K562 (cell line): ENCODE data around the gene GCG. TPM values are rescaled to one million over a fixed set of nuclear protein-coding genes. Genes with fewer than 3 reads are reported as not detected.

Experiments used
- ATAC-seq: fragments of 200-7000 bp; cut with Tn5 transposase; 3 replicates; pipeline ENCODE4 v1.9.1; 2020; ENCODE audit warnings: moderate library complexity
- BruUV-seq: library from RNA; stranded (reverse); fragments of 400-500 nt; replicated peaks from 2 replicates; lab custom pipeline; 2021; lab: Mats Ljungman, UMichigan
- CTCF ChIA-PET: fragments of 300-600 bp; formaldehyde crosslinking; extraction: SDS; loops from one replicate; lab custom pipeline; 2021; ENCODE audit warnings: low intra/inter-chr PET ratio; lab: Yijun Ruan, JAX
- POLR2A ChIA-PET: fragments of 300-600, 350-650 bp; sonication (Branson Sonifier 250); formaldehyde crosslinking; extraction: SDS; loops from one replicate; lab custom pipeline; 2021; ENCODE audit warnings: antibody characterized with exemption, inconsistent platforms; lab: Yijun Ruan, JAX
- DNase-seq, 4 experiments: peaks; one replicate each; pipeline versions ENCODE4 v3.0.0 to v3.0.0-alpha.2; 2011 to 2018; ENCODE audit warnings: low spot score in 3 of 4, mixed read lengths in 3 of 4; ENCODE audit errors: extremely low read depth in 1 of 4
- FAIRE-seq: peaks from 2 replicates; lab custom pipeline; 2011; peaks lifted over from hg19 to GRCh38; lab: Jason Lieb, UNC
- H2AFZ ChIP-seq: 2 replicates; pipeline ENCODE4 v1.6.0; 2011; ENCODE audit warnings: low read depth, low read length, control low read depth, inconsistent platforms
- H3K27ac ChIP-seq: fragments of 200-600 bp; 3 replicates; pipeline ENCODE4 v1.8.0; 2011; ENCODE audit warnings: low read depth, mild to moderate bottlenecking, control low read depth, inconsistent platforms, low read length, moderate library complexity, mixed read lengths; ENCODE audit errors: extremely low read depth
- H3K27me3 ChIP-seq, 2 experiments: fragments of 300-600 bp in 1 of 2; 2 replicates in 1 of 2; 3 replicates in 1 of 2; pipeline versions ENCODE4 v1.6.0 to v1.8.0; 2011; ENCODE audit warnings: inconsistent platforms in 2 of 2, low read length in 2 of 2, mild to moderate bottlenecking in 1 of 2, mixed read lengths in 1 of 2, moderate library complexity in 1 of 2; ENCODE audit not compliant: control insufficient read depth in 2 of 2, insufficient read depth in 2 of 2
- H3K36me3 ChIP-seq: fragments of 300-600 bp; 3 replicates; pipeline ENCODE4 v1.8.0; 2011; ENCODE audit warnings: mild to moderate bottlenecking, low read length, inconsistent platforms; ENCODE audit not compliant: control insufficient read depth, insufficient read depth
- H3K4me1 ChIP-seq, 2 experiments: fragments of 200-600 bp in 1 of 2; replicated peaks in 1 of 2; 2 replicates in 1 of 2; 3 replicates in 1 of 2; pipeline versions ENCODE4 v1.5.1 to v1.8.0; 2011; ENCODE audit warnings: inconsistent platforms in 2 of 2, low read length in 2 of 2, mild to moderate bottlenecking in 1 of 2, mixed read lengths in 1 of 2, moderate library complexity in 1 of 2; ENCODE audit not compliant: control insufficient read depth in 2 of 2, insufficient read depth in 2 of 2
- H3K4me2 ChIP-seq: 2 replicates; pipeline ENCODE4 v1.6.1; 2011; ENCODE audit warnings: low read length, control low read depth, inconsistent platforms, mixed read lengths; ENCODE audit not compliant: insufficient read depth
- H3K4me3 ChIP-seq: fragments of 200-600 bp; sonication (generic), shearing (Covaris generic); 2 replicates; pipeline ENCODE4 v1.5.1; 2016; ENCODE audit warnings: control low read depth, inconsistent platforms
- H3K79me2 ChIP-seq: fragments of 200-600 bp; 3 replicates; pipeline ENCODE4 v1.8.0; 2011; ENCODE audit warnings: low read length, inconsistent platforms; ENCODE audit not compliant: control insufficient read depth, insufficient read depth
- H3K9ac ChIP-seq, 2 experiments: 2 replicates each; pipeline versions ENCODE4 v1.6.0 to v1.6.1; 2011; ENCODE audit warnings: low read depth in 2 of 2, low read length in 2 of 2, control low read depth in 1 of 2, inconsistent platforms in 1 of 2, mild to moderate bottlenecking in 1 of 2, mixed read lengths in 1 of 2; ENCODE audit not compliant: insufficient read depth in 1 of 2
- H3K9me1 ChIP-seq: one replicate; pipeline ENCODE4 v1.6.0; 2011; ENCODE audit warnings: inconsistent platforms, mild to moderate bottlenecking, low read length, moderate library complexity; ENCODE audit not compliant: control insufficient read depth, insufficient read depth
- H3K9me3 ChIP-seq: replicated peaks from 2 replicates; pipeline ENCODE4 v1.5.1; 2011; ENCODE audit warnings: low read depth, low read length, inconsistent platforms; ENCODE audit not compliant: control insufficient read depth, insufficient read depth
- H4K20me1 ChIP-seq: replicated peaks from 2 replicates; pipeline ENCODE4 v1.6.1; 2011; ENCODE audit warnings: low read length, inconsistent platforms, mixed read lengths; ENCODE audit not compliant: control insufficient read depth, insufficient read depth
- CREM ChIP-seq: IDR thresholded peaks from 2 replicates; pipeline ENCODE4 v1.6.1; 2014; ENCODE audit warnings: antibody characterized with exemption, low read depth
- NONO ChIP-seq, 2 experiments: fragments of 200-400 bp in 1 of 2; fragments of 450-650 bp in 1 of 2; formaldehyde crosslinking in 1 of 2; IDR thresholded peaks; 2 replicates each; pipeline ENCODE4 v1.6.1; 2017; ENCODE audit warnings: low read depth in 2 of 2, mild to moderate bottlenecking in 2 of 2, moderate library complexity in 2 of 2, low read length in 1 of 2
- RBFOX2 ChIP-seq: fragments of 200-400 bp; formaldehyde crosslinking; IDR thresholded peaks from 2 replicates; pipeline ENCODE4 v1.6.1; 2017; ENCODE audit warnings: low read depth, mild to moderate bottlenecking, low read length, moderate library complexity
- TCF3 ChIP-seq: sonication (generic); formaldehyde crosslinking; IDR thresholded peaks from 2 replicates; pipeline ENCODE4 v1.4.0; 2020; ENCODE audit warnings: mild to moderate bottlenecking, missing genetic modification reagents
- ZBTB12 ChIP-seq: fragments of 250-450 bp; sonication (Bioruptor Pico); IDR thresholded peaks from 2 replicates; pipeline ENCODE4 v1.4.0; 2020
- ZKSCAN8 ChIP-seq: fragments of 200-800 bp; sonication (Bioruptor generic); IDR thresholded peaks from 2 replicates; pipeline ENCODE4 v1.6.1; 2016; ENCODE audit warnings: missing genetic modification characterization, missing compliant biosample characterization
- WGBS: fragments of 100-300 bp; shearing (Covaris generic); methylation state at CpG from one replicate; pipeline ENCODE4 v1.1.6; 2016; ENCODE audit warnings: low coverage, mixed read lengths; ENCODE audit not compliant: insufficient coverage; ENCODE audit errors: missing lambda C conversion rate; 5-methylcytosine and 5-hydroxymethylcytosine counted together
- in situ Hi-C: fragments of 300-500 bp; cut with MboI; formaldehyde crosslinking; loops from 4 replicates; pipeline ENCODE4 v1.15.0; 2018; ENCODE audit warnings: inconsistent platforms, mixed read lengths
- intact Hi-C: fragments of 100-400 bp; cut with micrococcal nuclease; formaldehyde crosslinking; loops from 2 replicates; pipeline ENCODE4 v1.14.2; 2022
- polyA plus RNA-seq, 8 experiments: library from polyadenylated mRNA; depleted of rRNA in 4 of 8; stranded (reverse) in 5 of 8; unstranded in 3 of 8; fragments of >200 nt; fragmentation: Nextera tagmentation in 2 of 8; fragmentation: Illumina TruSeq in 1 of 8; extraction: Ambion mirVana in 2 of 8; extraction: Trizol in 1 of 8; gene quantifications; 2 replicates each; pipeline versions ENCODE4 v1.2.1 to v1.2.3, GENCODE V29; 2011 to 2014; ENCODE audit warnings: inconsistent platforms in 1 of 8, missing spikeins in 1 of 8
- total RNA-seq, 7 experiments: library from RNA; depleted of rRNA in 6 of 7; stranded (reverse); fragments of >200 nt in 6 of 7; fragmentation: Illumina TruSeq in 2 of 7; extraction: Trizol in 2 of 7; gene quantifications; 2 replicates each; pipeline versions ENCODE4 v1.2.1 to v1.2.3, GENCODE V29; 2011 to 2021; ENCODE audit warnings: low replicate concordance in 1 of 7
- TF ChIP-seq, protein P1 (sequence below): sonication (generic); formaldehyde crosslinking; IDR thresholded peaks from 2 replicates; pipeline ENCODE4 v1.8.1; 2023; ENCODE audit warnings: missing genetic modification reagents, mild to moderate bottlenecking, borderline replicate concordance

The GCG gene
- total and polyA plus RNA-seq, 9 of the 15 experiments (the other 6 are each of a cell fraction or from before 2014, with no cell fraction given), result not detected

DNA sequence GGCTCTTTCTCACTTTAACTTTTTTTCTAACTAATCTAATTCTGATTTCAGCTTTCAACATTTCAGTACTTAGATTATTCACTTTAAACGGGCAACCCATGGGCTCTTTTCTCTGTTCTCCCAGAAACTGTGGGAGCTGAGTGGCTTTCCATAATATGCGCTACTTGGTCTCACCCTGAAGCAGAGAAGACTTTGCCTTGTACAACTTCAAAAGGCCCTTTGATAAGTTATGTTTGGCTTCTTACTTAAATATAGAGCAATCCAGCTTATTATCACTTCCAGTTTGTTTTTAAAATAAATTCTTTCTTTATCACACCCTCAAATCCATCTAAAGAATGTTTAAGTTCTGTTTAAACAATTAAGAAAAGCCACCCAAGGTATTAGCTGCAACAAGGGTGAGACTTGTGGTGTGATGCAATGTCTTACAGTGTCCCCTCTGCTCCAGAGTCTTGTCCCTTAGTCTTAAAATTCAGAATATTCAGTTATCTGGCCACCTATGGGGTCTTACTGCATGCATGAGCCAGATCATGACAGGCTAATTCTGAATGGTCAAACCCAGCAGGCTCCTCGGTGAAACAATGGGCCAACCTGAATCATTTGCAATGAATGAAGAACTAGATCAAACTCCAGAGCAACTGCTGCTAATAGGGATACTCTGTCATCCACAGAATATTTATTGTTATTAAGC lies 38.8 kb downstream of the GCG start:
- no peak overlapping the region for H3K27ac ChIP-seq
- no peaks in the 10 kb centered on the region for H3K36me3 ChIP-seq
- intact Hi-C loops, result no loop called here
- in situ Hi-C loops, result no loop called here
- no peaks in the 10 kb centered on the region for H3K27me3 ChIP-seq
- H2AFZ ChIP-seq, result no peak overlapping the region
- CTCF ChIA-PET, result no interaction called here
- H3K4me2 ChIP-seq, result no peak overlapping the region
- no peak for FAIRE-seq
- DNase-seq, result no peak
- WGBS, result 0% methylated on average over 3 of the region's 3 CpGs
- no peaks in the 10 kb centered on the region for H3K79me2 ChIP-seq
- BruUV-seq, result no TSS peak
- no peaks in the 10 kb centered on the region for H3K9me3 ChIP-seq
- H3K4me3 ChIP-seq, result no peak overlapping the region
- no peaks in the 10 kb centered on the region for H3K4me1 ChIP-seq
- TF ChIP-seq CREM (no peak), RBFOX2 (no peak), NONO (IDR thresholded peaks at IDR 0.05; ENCODE audit: low read depth in 2 of 2, low read length in 1 of 2) (no peak)
- H3K9ac ChIP-seq, result no peak overlapping the region
- POLR2A ChIA-PET, result no interaction called here
- no peaks in the 10 kb centered on the region for H4K20me1 ChIP-seq
- H3K9me1 ChIP-seq, result no peaks in the 10 kb centered on the region
- no peak for ATAC-seq

GRCh38 chr2:162111958-162112850 lies 39.8 kb downstream of the GCG start:
- no peak overlapping the region for H3K4me3 ChIP-seq
- no TSS peak for BruUV-seq
- no peaks in the 10 kb centered on the region for H3K27me3 ChIP-seq
- H3K27ac ChIP-seq, result no peak overlapping the region
- POLR2A ChIA-PET, result no interaction called here
- DNase-seq (no peak), ATAC-seq (no peak), FAIRE-seq (no peak)
- H3K36me3 ChIP-seq, result no peaks in the 10 kb centered on the region
- CTCF ChIA-PET, result no interaction called here
- H3K4me2 ChIP-seq, result no peak overlapping the region
- WGBS, result 2% methylated on average over 5 of the region's 5 CpGs
- no peaks in the 10 kb centered on the region for H4K20me1 ChIP-seq
- no peak overlapping the region for H3K9ac ChIP-seq
- intact Hi-C loops, result no loop called here
- no peaks in the 10 kb centered on the region for H3K9me3 ChIP-seq
- H3K79me2 ChIP-seq, result no peaks in the 10 kb centered on the region
- no peak overlapping the region for H2AFZ ChIP-seq
- in situ Hi-C loops, result no loop called here
- no peaks in the 10 kb centered on the region for H3K9me1 ChIP-seq
- H3K4me1 ChIP-seq, result no peaks in the 10 kb centered on the region
- TF ChIP-seq TCF3 (CRISPR knock-in tag) (no peak), ZBTB12 (CRISPR knock-in tag) (no peak), ZKSCAN8 (CRISPR knock-in tag) (no peak)
- TF ChIP-seq, protein P1, sequence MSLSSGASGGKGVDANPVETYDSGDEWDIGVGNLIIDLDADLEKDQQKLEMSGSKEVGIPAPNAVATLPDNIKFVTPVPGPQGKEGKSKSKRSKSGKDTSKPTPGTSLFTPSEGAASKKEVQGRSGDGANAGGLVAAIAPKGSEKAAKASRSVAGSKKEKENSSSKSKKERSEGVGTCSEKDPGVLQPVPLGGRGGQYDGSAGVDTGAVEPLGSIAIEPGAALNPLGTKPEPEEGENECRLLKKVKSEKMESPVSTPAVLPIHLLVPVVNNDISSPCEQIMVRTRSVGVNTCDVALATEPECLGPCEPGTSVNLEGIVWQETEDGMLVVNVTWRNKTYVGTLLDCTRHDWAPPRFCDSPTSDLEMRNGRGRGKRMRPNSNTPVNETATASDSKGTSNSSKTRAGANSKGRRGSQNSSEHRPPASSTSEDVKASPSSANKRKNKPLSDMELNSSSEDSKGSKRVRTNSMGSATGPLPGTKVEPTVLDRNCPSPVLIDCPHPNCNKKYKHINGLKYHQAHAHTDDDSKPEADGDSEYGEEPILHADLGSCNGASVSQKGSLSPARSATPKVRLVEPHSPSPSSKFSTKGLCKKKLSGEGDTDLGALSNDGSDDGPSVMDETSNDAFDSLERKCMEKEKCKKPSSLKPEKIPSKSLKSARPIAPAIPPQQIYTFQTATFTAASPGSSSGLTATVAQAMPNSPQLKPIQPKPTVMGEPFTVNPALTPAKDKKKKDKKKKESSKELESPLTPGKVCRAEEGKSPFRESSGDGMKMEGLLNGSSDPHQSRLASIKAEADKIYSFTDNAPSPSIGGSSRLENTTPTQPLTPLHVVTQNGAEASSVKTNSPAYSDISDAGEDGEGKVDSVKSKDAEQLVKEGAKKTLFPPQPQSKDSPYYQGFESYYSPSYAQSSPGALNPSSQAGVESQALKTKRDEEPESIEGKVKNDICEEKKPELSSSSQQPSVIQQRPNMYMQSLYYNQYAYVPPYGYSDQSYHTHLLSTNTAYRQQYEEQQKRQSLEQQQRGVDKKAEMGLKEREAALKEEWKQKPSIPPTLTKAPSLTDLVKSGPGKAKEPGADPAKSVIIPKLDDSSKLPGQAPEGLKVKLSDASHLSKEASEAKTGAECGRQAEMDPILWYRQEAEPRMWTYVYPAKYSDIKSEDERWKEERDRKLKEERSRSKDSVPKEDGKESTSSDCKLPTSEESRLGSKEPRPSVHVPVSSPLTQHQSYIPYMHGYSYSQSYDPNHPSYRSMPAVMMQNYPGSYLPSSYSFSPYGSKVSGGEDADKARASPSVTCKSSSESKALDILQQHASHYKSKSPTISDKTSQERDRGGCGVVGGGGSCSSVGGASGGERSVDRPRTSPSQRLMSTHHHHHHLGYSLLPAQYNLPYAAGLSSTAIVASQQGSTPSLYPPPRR (CRISPR knock-in tag), result no peak
